ENCODE measurements around the gene PDRG1.

DNA sequence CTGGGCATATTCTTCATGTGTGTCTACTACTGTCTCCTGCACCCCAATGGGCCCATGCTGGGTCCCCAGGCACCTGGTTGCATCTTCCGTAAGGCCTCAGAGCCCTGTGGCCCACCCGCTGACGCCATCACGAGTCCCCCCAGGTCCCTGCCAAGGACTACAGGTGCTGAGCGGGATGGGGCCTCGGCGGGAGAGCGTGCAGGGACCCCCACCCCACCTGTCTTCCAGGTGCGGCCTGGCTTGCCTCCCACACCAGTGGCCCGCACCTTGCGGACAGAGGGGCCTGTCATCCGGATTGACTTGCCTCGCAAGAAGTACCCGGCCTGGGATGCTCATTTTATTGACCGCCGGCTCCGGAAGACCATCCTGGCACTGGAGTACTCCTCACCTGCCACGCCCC lies 45.1 kb upstream of the PDRG1 start:
- no peak for TF ChIP-seq FOXJ3 (CRISPR knock-in tag; IDR thresholded peaks at IDR 0.05)
- TF ChIP-seq, protein P1, sequence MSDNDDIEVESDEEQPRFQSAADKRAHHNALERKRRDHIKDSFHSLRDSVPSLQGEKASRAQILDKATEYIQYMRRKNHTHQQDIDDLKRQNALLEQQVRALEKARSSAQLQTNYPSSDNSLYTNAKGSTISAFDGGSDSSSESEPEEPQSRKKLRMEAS (IDR thresholded peaks at IDR 0.05; ENCODE audit: low read depth) = no peak
- TF ChIP-seq CHD2 (IDR thresholded peaks at IDR 0.05; ENCODE audit: low read length, partially characterized antibody) = no peak
- TF ChIP-seq, protein P2, sequence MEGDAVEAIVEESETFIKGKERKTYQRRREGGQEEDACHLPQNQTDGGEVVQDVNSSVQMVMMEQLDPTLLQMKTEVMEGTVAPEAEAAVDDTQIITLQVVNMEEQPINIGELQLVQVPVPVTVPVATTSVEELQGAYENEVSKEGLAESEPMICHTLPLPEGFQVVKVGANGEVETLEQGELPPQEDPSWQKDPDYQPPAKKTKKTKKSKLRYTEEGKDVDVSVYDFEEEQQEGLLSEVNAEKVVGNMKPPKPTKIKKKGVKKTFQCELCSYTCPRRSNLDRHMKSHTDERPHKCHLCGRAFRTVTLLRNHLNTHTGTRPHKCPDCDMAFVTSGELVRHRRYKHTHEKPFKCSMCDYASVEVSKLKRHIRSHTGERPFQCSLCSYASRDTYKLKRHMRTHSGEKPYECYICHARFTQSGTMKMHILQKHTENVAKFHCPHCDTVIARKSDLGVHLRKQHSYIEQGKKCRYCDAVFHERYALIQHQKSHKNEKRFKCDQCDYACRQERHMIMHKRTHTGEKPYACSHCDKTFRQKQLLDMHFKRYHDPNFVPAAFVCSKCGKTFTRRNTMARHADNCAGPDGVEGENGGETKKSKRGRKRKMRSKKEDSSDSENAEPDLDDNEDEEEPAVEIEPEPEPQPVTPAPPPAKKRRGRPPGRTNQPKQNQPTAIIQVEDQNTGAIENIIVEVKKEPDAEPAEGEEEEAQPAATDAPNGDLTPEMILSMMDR (IDR thresholded peaks at IDR 0.05) = no peak
- TF ChIP-seq POLR2AphosphoS5 (IDR thresholded peaks at IDR 0.05; ENCODE audit: low read depth, low read length) = no peak
- TF ChIP-seq REST (IDR thresholded peaks at IDR 0.05; ENCODE audit: low read depth, low read length) = no peak
- no peak for TF ChIP-seq FOXM1 (IDR thresholded peaks at IDR 0.05; ENCODE audit: low read depth)
- TF ChIP-seq RXRA (IDR thresholded peaks at IDR 0.05; ENCODE audit: borderline replicate concordance, low read depth) = no peak

Measured in SK-N-SH (cell line).